ENCODE results near the gene ZFYVE28. TPM values are rescaled to one million over a fixed set of nuclear protein-coding genes. Genes with fewer than 3 reads are reported as not detected.

Gene ZFYVE28
- total and polyA plus RNA-seq, 10 of the 15 experiments (the other 5 are each of a cell fraction or from before 2014, with no cell fraction given): 0.06 to 1.9 (median 0.22) TPM; not detected in 1

GRCh38 chr4:2249526-2250356 is 168.7 kb downstream of the ZFYVE28 start:
- ChIA-PET POLR2A (no interaction called here), RAD21 (ENCODE audit: unreplicated experiment) (interaction anchor here (1.7 kb wide), 1 partner anchor 12 kb away, joined by 4 read pairs; the partner anchor contains the start of gene MXD4), SMC1A (ENCODE audit: uncharacterized antibody, unreplicated experiment) (no interaction called here), CTCF (interaction anchor here (0.7 to 0.9 kb wide), 2 partner anchors 30 to 244 kb away, joined by 3 read pairs; no protein-coding TSS in a partner anchor)
- peak; percentile 43; the same call in 1 of the 2 replicates for TF ChIP-seq POLR2A (IDR thresholded peaks at IDR 0.05; ENCODE audit: low read depth, low read length)
- TF ChIP-seq IRF4 (IDR thresholded peaks at IDR 0.05; ENCODE audit: low read depth, low read length): no peak
- DNase-seq (ENCODE audit: low read depth, low spot score) (no peak), FAIRE-seq (no peak), ATAC-seq (no peak)
- Histone ChIP-seq H3K9me3 (replicated peaks; ENCODE audit: control insufficient read depth, insufficient read depth, low read length) (no peaks in the 10 kb centered on the region), H3K36me3 (ENCODE audit: control insufficient read depth in 2 of 2, insufficient read depth in 2 of 2, low read length in 1 of 2) (peaks cover 0 to 2% of the 10 kb centered on the region in 2 experiments; a peak in 1 of 4 replicates), H3K4me3 (no peak overlapping the region), H3K9ac (ENCODE audit: control insufficient read depth, insufficient read depth, low read length) (no peak overlapping the region), H3K4me2 (ENCODE audit: control insufficient read depth, insufficient read depth) (no peak overlapping the region), H3K4me1 (ENCODE audit: control insufficient read depth, insufficient read depth, low read length) (no peaks in the 10 kb centered on the region), H4K20me1 (ENCODE audit: control insufficient read depth, insufficient read depth) (no peaks in the 10 kb centered on the region), H3K79me2 (ENCODE audit: control insufficient read depth, insufficient read depth, low read length) (no peaks in the 10 kb centered on the region), H3K27me3 (replicated peaks in 1 of 2; ENCODE audit: control insufficient read depth in 2 of 2, insufficient read depth in 2 of 2, low read length in 1 of 2) (no peaks in the 10 kb centered on the region), H2AFZ (ENCODE audit: control insufficient read depth, low read depth, low read length) (no peak overlapping the region), H3K27ac (ENCODE audit: control insufficient read depth, insufficient read depth) (no peak overlapping the region)
- BruUV-seq (replicated peaks): no TSS peak
- 81% methylated on average over 26 of the region's 26 CpGs for WGBS (ENCODE audit: insufficient coverage, insufficient replicate concordance, low lambda C conversion rate, missing lambda C conversion rate)
- intact Hi-C loops (cut with micrococcal nuclease; ENCODE audit: unreplicated experiment): no loop called here
- in situ Hi-C loops (cut with MboI): no loop called here

GRCh38 chr4:2248821-2249261 is 169.6 kb downstream of the ZFYVE28 start:
- ChIA-PET RAD21 (ENCODE audit: unreplicated experiment) (no interaction called here), POLR2A (interaction anchor here (0.6 kb wide), 1 partner anchor 162 kb away, joined by 3 read pairs; no protein-coding TSS in a partner anchor), CTCF (interaction anchor here (0.7 to 0.9 kb wide), 2 partner anchors 29 to 243 kb away, joined by 3 read pairs; no protein-coding TSS in a partner anchor), SMC1A (ENCODE audit: uncharacterized antibody, unreplicated experiment) (no interaction called here)
- in situ Hi-C loops (cut with MboI): no loop called here
- no peaks in the 10 kb centered on the region for H4K20me1 ChIP-seq (ENCODE audit: control insufficient read depth, insufficient read depth)
- H3K79me2 ChIP-seq (ENCODE audit: control insufficient read depth, insufficient read depth, low read length): no peaks in the 10 kb centered on the region
- DNase-seq (ENCODE audit: low read depth, low spot score): no peak
- 53% methylated on average over 10 of the region's 10 CpGs for WGBS (ENCODE audit: insufficient coverage, insufficient replicate concordance, low lambda C conversion rate, missing lambda C conversion rate)
- intact Hi-C loops (cut with micrococcal nuclease; ENCODE audit: unreplicated experiment): no loop called here
- H3K9me3 ChIP-seq (replicated peaks; ENCODE audit: control insufficient read depth, insufficient read depth, low read length): no peaks in the 10 kb centered on the region
- FAIRE-seq: no peak
- no peak overlapping the region for H2AFZ ChIP-seq (ENCODE audit: control insufficient read depth, low read depth, low read length)
- no peak overlapping the region for H3K4me2 ChIP-seq (ENCODE audit: control insufficient read depth, insufficient read depth)
- no peak overlapping the region for H3K9ac ChIP-seq (ENCODE audit: control insufficient read depth, insufficient read depth, low read length)
- TF ChIP-seq ASH2L (IDR thresholded peaks at IDR 0.05; ENCODE audit: borderline replicate concordance, low read depth) (no peak), POLR2A (IDR thresholded peaks at IDR 0.05; ENCODE audit: low read depth, low read length) (0 out of 2 replicates have a peak, but pooled peaks have one; percentile 13), ZZZ3 (IDR thresholded peaks at IDR 0.05; ENCODE audit: control insufficient read depth, insufficient read length, low read depth) (no peak)
- no peaks in the 10 kb centered on the region for H3K36me3 ChIP-seq (ENCODE audit: control insufficient read depth in 2 of 2, insufficient read depth in 2 of 2, low read length in 1 of 2)
- peaks cover 2% of the 10 kb centered on the region; the same call in 1 of the 2 replicates for H3K4me1 ChIP-seq (ENCODE audit: control insufficient read depth, insufficient read depth, low read length)
- no peak for ATAC-seq
- H3K4me3 ChIP-seq: no peak overlapping the region
- no TSS peak for BruUV-seq (replicated peaks)
- H3K27me3 ChIP-seq (replicated peaks in 1 of 2; ENCODE audit: control insufficient read depth in 2 of 2, insufficient read depth in 2 of 2, low read length in 1 of 2): no peaks in the 10 kb centered on the region
- H3K27ac ChIP-seq (ENCODE audit: control insufficient read depth, insufficient read depth): no peak overlapping the region

Data from GM12878 (cell line).